ENCODE results near the gene RNF223. TPM values are rescaled to one million over a fixed set of nuclear protein-coding genes. Genes with fewer than 3 reads are reported as not detected.

The RNF223 gene
- total RNA-seq, 1 experiment from 2014 or later = not detected

DNA sequence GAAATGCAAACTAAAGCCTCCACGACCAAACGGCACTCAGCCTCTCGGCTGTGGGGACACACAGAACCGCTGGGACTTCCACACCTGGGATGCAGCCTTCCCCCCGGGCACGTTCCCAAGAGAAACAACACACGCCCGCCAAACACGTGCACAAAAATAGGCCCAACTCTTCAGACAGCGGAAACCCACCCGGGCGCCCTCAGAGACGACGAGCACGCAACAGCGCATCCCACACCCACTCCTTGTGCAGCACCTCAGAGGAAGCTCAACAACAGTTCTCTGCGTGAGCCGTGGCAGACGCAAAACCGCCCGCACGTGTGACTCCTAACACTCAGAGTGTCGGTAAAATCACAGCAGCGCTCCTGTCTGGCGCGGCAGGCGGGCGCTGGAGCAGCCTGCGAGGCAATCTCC lies 36.5 kb upstream of the RNF223 start:
- no peaks in the 10 kb centered on the region for H3K27me3 ChIP-seq (ENCODE audit: insufficient read depth, low read length)
- H3K23ac ChIP-seq (ENCODE audit: insufficient read length, low read depth, low read length) = no peak overlapping the region
- H3K36me3 Mint-ChIP-seq (ENCODE audit: insufficient read depth in 1 of 3, low read depth in 3 of 3) = peaks cover 40 to 64% (median 43%) of the 10 kb centered on the region in 3 experiments
- no CpG with 5 or more reads among the region's 29 CpGs for WGBS (ENCODE audit: extremely low coverage, insufficient read length, low lambda C conversion rate)
- no peak overlapping the region for H3K18ac ChIP-seq (ENCODE audit: insufficient read length, low read depth, low read length)
- peaks cover 37 to 38% of the 10 kb centered on the region in 2 experiments for H3K9me3 Mint-ChIP-seq
- no peak for DNase-seq
- peaks cover 19 to 22% of the 10 kb centered on the region in 2 experiments for H3K4me1 Mint-ChIP-seq
- H4K5ac ChIP-seq (ENCODE audit: insufficient read length, low read depth, low read length) = no peak overlapping the region
- H3K27me3 Mint-ChIP-seq (ENCODE audit: low read depth) = peaks cover 3% of the 10 kb centered on the region
- no peak overlapping the region for H2BK12ac ChIP-seq (ENCODE audit: insufficient read length, low read depth, low read length)
- H4K8ac ChIP-seq (replicated peaks; ENCODE audit: insufficient read length, low read depth, low read length) = no peak overlapping the region
- no peak overlapping the region for H3K4me3 Mint-ChIP-seq
- H3K79me1 ChIP-seq (ENCODE audit: insufficient read depth, low read depth, low read length, poor library complexity, severe bottlenecking) = peaks cover 2% of the 10 kb centered on the region
- no peaks in the 10 kb centered on the region; the same call in 1 of the 2 replicates for H3K79me2 ChIP-seq (ENCODE audit: insufficient read depth, low read length)
- no peak overlapping the region for H3K56ac ChIP-seq (ENCODE audit: insufficient read length, low read depth, low read length)
- H3K4me2 ChIP-seq (ENCODE audit: insufficient read depth, insufficient read length, low read length) = no peak overlapping the region
- H4K20me1 ChIP-seq (ENCODE audit: control insufficient read depth, insufficient read depth, insufficient read length) = no peaks in the 10 kb centered on the region
- no peak overlapping the region for H3K9ac ChIP-seq (ENCODE audit: extremely low read depth, insufficient read length, low read length)
- H2BK20ac ChIP-seq (ENCODE audit: low read depth, low read length, poor library complexity, severe bottlenecking) = no peak overlapping the region
- no peak overlapping the region for H3K14ac ChIP-seq (ENCODE audit: insufficient read depth, low read length)
- H3K27ac Mint-ChIP-seq = no peak overlapping the region
- H4K91ac ChIP-seq (ENCODE audit: insufficient read length, low read depth, low read length) = no peak overlapping the region
- no peak overlapping the region for H3T11ph ChIP-seq (ENCODE audit: low read length)
- H2BK15ac ChIP-seq (ENCODE audit: low read depth, low read length) = no peak overlapping the region
- no peak overlapping the region for H3K4ac ChIP-seq (ENCODE audit: low read depth, low read length)
- H2BK120ac ChIP-seq (ENCODE audit: low read depth, low read length, poor library complexity, severe bottlenecking) = no peak overlapping the region
- H2AK5ac ChIP-seq (ENCODE audit: insufficient read length, low read length) = no peak overlapping the region
- peaks cover 3% of the 10 kb centered on the region for H3K23me2 ChIP-seq (ENCODE audit: insufficient read length, low read depth, low read length, poor library complexity, severe bottlenecking)
- H2AFZ ChIP-seq (ENCODE audit: low read length) = no peak overlapping the region
- no peak overlapping the region for H3K27ac ChIP-seq (ENCODE audit: insufficient read length, low read depth, low read length)
- TF ChIP-seq, protein P1, sequence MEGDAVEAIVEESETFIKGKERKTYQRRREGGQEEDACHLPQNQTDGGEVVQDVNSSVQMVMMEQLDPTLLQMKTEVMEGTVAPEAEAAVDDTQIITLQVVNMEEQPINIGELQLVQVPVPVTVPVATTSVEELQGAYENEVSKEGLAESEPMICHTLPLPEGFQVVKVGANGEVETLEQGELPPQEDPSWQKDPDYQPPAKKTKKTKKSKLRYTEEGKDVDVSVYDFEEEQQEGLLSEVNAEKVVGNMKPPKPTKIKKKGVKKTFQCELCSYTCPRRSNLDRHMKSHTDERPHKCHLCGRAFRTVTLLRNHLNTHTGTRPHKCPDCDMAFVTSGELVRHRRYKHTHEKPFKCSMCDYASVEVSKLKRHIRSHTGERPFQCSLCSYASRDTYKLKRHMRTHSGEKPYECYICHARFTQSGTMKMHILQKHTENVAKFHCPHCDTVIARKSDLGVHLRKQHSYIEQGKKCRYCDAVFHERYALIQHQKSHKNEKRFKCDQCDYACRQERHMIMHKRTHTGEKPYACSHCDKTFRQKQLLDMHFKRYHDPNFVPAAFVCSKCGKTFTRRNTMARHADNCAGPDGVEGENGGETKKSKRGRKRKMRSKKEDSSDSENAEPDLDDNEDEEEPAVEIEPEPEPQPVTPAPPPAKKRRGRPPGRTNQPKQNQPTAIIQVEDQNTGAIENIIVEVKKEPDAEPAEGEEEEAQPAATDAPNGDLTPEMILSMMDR (conservative IDR thresholded peaks at IDR 0.05) = no peak
- H3K4me1 ChIP-seq (ENCODE audit: insufficient read depth, low read length) = no peaks in the 10 kb centered on the region; the same call in 1 of the 2 replicates
- no peak overlapping the region for H2BK5ac ChIP-seq (ENCODE audit: insufficient read length, low read length)
- H3K9me3 ChIP-seq (ENCODE audit: control insufficient read depth, low read depth, low read length) = peaks cover 16% of the 10 kb centered on the region
